SU-DHL-6 (cell line): ENCODE measurements around the gene PNPLA6.

ENCODE experiments used
- H2AFZ ChIP-seq: fragments of 200-600 bp; sonication (generic); 2 replicates; pipeline ENCODE4 v1.6.1; 2014; ENCODE audit warnings: low read depth, mild to moderate bottlenecking, moderate library complexity, mixed read lengths, antibody characterized with exemption, low read length; ENCODE audit not compliant: severe bottlenecking
- H3F3A ChIP-seq: fragments of 200-600 bp; shearing (Covaris generic); 2 replicates; pipeline ENCODE4 v1.6.0; 2016; ENCODE audit warnings: antibody characterized with exemption, mild to moderate bottlenecking; ENCODE audit not compliant: insufficient read depth
- H3K27ac ChIP-seq: fragments of 200-600 bp; sonication (generic); 2 replicates; pipeline ENCODE4 v1.5.1; 2016; ENCODE audit warnings: low read depth, mild to moderate bottlenecking, low read length, moderate library complexity, mixed read lengths
- H3K27me3 ChIP-seq: fragments of 200-600 bp; sonication (generic), shearing (Covaris generic); 2 replicates; pipeline ENCODE4 v1.6.0; 2014; ENCODE audit warnings: mild to moderate bottlenecking, low read length
- H3K36me3 ChIP-seq: fragments of 200-600 bp; sonication (generic); 2 replicates; pipeline ENCODE4 v1.6.1; 2014; ENCODE audit warnings: mild to moderate bottlenecking, low read length, mixed read lengths
- H3K4me2 ChIP-seq: fragments of 300-600, 200-600 bp; shearing (Covaris generic), sonication (generic); 2 replicates; pipeline ENCODE4 v1.6.0; 2014; ENCODE audit warnings: low read length, low read depth, mild to moderate bottlenecking; ENCODE audit not compliant: poor library complexity, severe bottlenecking
- H3K4me3 ChIP-seq: fragments of 200-600 bp; sonication (generic); 2 replicates; pipeline ENCODE4 v1.5.1; 2014; ENCODE audit warnings: antibody characterized with exemption, low read length, mild to moderate bottlenecking, mixed read lengths; ENCODE audit not compliant: insufficient read depth, poor library complexity, severe bottlenecking
- H3K79me2 ChIP-seq: fragments of 200-600 bp; sonication (generic); 2 replicates; pipeline ENCODE4 v1.6.1; 2014; ENCODE audit warnings: mild to moderate bottlenecking, low read length, moderate library complexity; ENCODE audit not compliant: insufficient read depth
- H3K9ac ChIP-seq: fragments of 200-600 bp; sonication (generic); 2 replicates; pipeline ENCODE4 v1.7.0; 2014; ENCODE audit warnings: mild to moderate bottlenecking, low read length
- H3K9me2 ChIP-seq: fragments of 200-600 bp; sonication (generic); replicated peaks from 2 replicates; pipeline ENCODE4 v1.6.1; 2014; ENCODE audit warnings: low read length; ENCODE audit not compliant: insufficient read depth
- H3K9me3 ChIP-seq: fragments of 200-600 bp; sonication (generic); 2 replicates; pipeline ENCODE4 v1.6.1; 2014; ENCODE audit warnings: low read length, mixed read lengths; ENCODE audit not compliant: insufficient read depth
- H4K20me1 ChIP-seq: fragments of 200-600 bp; sonication (generic); 2 replicates; pipeline ENCODE4 v1.6.1; 2014; ENCODE audit warnings: low read depth, mild to moderate bottlenecking, antibody characterized with exemption, low read length, moderate library complexity, mixed read lengths
- EZH2phosphoT487 ChIP-seq: fragments of 200-600 bp; sonication (generic), shearing (Covaris generic); conservative IDR thresholded peaks from 2 replicates; pipeline ENCODE4 v1.6.1; 2018; ENCODE audit warnings: mild to moderate bottlenecking, antibody characterized with exemption, low read length, moderate library complexity, mixed read lengths
- TF ChIP-seq, protein P1 (sequence below): fragments of 200-600 bp; sonication (generic); IDR thresholded peaks from one replicate; pipeline ENCODE4 v1.5.1; 2017; ENCODE audit warnings: antibody characterized with exemption, mild to moderate bottlenecking, low read length, moderate library complexity; ENCODE audit not compliant: insufficient read depth, poor library complexity, severe bottlenecking

Gene PNPLA6

DNA sequence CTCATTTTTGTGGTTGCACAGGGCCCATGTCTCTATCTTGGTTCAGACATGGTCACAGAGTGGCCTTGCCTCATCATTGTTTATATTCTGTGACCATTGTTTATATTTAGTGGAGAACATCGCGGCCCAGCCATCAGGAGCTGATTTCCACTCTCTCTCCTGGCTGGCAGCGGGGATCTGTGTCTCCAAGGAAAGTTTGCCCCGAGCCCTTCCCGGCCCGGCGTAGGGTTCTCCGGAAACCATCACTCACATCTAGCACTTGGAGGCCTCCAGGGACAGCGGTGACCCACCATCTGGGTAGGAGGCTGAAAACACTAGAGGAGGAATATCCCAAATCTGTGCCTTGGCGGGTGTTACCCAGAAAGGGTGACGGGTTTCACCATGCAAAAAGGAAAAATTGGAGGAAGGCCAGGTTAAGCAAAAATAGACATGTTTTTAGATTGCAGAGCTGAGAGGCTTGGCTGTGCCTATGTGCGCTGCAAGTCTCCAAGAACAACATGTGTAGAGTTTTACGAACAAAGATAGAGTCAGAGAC, 20.3 kb upstream of the PNPLA6 start:
- Histone ChIP-seq H3K27me3 (no peaks in the 10 kb centered on the region), H3K79me2 (no peaks in the 10 kb centered on the region), H3K9me3 (no peaks in the 10 kb centered on the region), H3F3A (no peaks in the 10 kb centered on the region), H3K27ac (no peak overlapping the region), H2AFZ (peak overlapping the region; percentile 28), H3K4me2 (no peak overlapping the region), H3K4me3 (no peak overlapping the region), H3K36me3 (no peaks in the 10 kb centered on the region), H4K20me1 (no peaks in the 10 kb centered on the region), H3K9ac (no peak overlapping the region), H3K9me2 (no peaks in the 10 kb centered on the region)
- TF ChIP-seq, protein P1, sequence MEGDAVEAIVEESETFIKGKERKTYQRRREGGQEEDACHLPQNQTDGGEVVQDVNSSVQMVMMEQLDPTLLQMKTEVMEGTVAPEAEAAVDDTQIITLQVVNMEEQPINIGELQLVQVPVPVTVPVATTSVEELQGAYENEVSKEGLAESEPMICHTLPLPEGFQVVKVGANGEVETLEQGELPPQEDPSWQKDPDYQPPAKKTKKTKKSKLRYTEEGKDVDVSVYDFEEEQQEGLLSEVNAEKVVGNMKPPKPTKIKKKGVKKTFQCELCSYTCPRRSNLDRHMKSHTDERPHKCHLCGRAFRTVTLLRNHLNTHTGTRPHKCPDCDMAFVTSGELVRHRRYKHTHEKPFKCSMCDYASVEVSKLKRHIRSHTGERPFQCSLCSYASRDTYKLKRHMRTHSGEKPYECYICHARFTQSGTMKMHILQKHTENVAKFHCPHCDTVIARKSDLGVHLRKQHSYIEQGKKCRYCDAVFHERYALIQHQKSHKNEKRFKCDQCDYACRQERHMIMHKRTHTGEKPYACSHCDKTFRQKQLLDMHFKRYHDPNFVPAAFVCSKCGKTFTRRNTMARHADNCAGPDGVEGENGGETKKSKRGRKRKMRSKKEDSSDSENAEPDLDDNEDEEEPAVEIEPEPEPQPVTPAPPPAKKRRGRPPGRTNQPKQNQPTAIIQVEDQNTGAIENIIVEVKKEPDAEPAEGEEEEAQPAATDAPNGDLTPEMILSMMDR: no peak
- no peak for TF ChIP-seq EZH2phosphoT487

DNA sequence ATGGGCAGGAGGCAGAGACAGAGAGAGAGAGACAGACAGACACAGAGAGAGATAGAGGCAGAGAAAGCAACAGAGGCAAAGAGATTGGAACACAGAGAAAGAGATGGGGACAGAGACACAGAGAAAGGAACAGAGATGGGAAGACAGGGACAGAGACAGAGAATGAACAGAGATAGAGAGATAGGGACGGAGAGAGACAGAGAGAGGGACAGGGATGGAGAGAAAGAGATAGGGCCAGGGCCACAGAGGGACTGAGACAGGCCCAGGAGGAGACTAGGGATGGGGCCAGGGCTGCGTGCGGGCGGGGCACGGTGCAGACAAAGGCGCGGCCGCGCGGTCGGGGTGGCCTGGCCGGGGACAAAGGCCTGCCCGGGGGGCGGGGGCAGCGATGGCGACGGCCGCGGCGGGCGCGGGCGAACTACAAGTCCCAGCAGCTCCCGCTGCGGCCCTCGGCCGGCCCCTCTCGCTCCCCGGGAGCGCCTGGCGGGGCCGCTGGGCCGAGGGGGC, 19.8 kb upstream of the PNPLA6 start, which contains the start of gene ZNF358:
Gene ZNF358, plus strand, starts transcription at position 459 of the 507 bp plus-strand sequence. CDS start 3,140 bp downstream, outside the sequence.
- Histone ChIP-seq H3K9me2 (no peaks in the 10 kb centered on the region), H3K9me3 (no peaks in the 10 kb centered on the region), H3K36me3 (no peaks in the 10 kb centered on the region), H3K4me2 (peak within 1 kb of the TSS; percentile 31), H3K27ac (no peak within 1 kb of the TSS), H3K27me3 (no peaks in the 10 kb centered on the region), H3K4me3 (no peak within 1 kb of the TSS), H3K9ac (no peak within 1 kb of the TSS), H3F3A (no peaks in the 10 kb centered on the region), H4K20me1 (no peaks in the 10 kb centered on the region), H2AFZ (peak within 1 kb of the TSS; percentile 28), H3K79me2 (no peaks in the 10 kb centered on the region)
- TF ChIP-seq, protein P1: no peak

DNA sequence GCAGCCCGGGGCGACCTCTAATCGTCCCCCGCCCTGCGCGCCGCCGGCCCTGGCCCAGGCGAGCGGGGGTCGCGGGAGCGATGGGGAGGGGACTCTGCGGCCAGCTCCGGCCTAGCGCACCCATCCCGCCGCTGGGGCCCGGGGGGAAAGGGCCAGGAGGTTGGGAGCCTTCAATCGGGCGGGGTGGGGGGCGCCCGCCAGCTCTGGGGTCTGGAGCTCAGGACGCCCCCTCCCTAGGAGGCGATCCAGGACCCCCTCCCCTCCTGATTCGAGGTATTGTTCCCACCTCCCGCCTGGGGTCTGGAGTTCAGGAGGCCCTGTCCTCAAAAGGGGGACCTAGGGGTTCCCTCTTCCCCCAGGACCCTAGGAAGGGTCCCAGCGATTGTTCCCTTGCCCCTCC, 19.2 kb upstream of the PNPLA6 start:
- H3K27ac ChIP-seq: no peak overlapping the region
- H3K4me2 ChIP-seq: no peak overlapping the region

More for the DNA sequence above, 19.2 kb upstream of the PNPLA6 start:
- no peak overlapping the region for H2AFZ ChIP-seq
- H4K20me1 ChIP-seq: no peaks in the 10 kb centered on the region
- no peak overlapping the region for H3K9ac ChIP-seq
- H3F3A ChIP-seq: no peaks in the 10 kb centered on the region
- TF ChIP-seq, protein P1: no peak
- TF ChIP-seq EZH2phosphoT487: no peak
- H3K4me3 ChIP-seq: no peak overlapping the region
- H3K9me3 ChIP-seq: no peaks in the 10 kb centered on the region
- H3K36me3 ChIP-seq: no peaks in the 10 kb centered on the region
- H3K27me3 ChIP-seq: no peaks in the 10 kb centered on the region
- no peaks in the 10 kb centered on the region for H3K79me2 ChIP-seq
- H3K9me2 ChIP-seq: no peaks in the 10 kb centered on the region
